HUES64 (cell line): ENCODE measurements around the gene WDCP. TPM values are rescaled to one million over a fixed set of nuclear protein-coding genes. Genes with fewer than 3 reads are reported as not detected.
A peak's percentile ranks its signal among the peaks of the same experiment; 100 is the strongest.
"Not testable (repeated sequence)": the region's sequence is repeated elsewhere in the genome, so short reads cannot be mapped to it uniquely, and the experiment has no call there.

Source experiments
- H3K27ac ChIP-seq: 2 replicates; pipeline ENCODE4 v1.7.0; 2013; ENCODE audit warnings: low read depth, low read length, inconsistent platforms
- H3K27me3 ChIP-seq: 2 replicates; pipeline ENCODE4 v1.6.1; 2013; ENCODE audit warnings: mild to moderate bottlenecking, low read length; ENCODE audit not compliant: insufficient read depth
- H3K36me3 ChIP-seq: 2 replicates; pipeline ENCODE4 v1.6.1; 2013; ENCODE audit warnings: mild to moderate bottlenecking, low read length; ENCODE audit not compliant: insufficient read depth
- H3K4me1 ChIP-seq: 2 replicates; pipeline ENCODE4 v1.6.1; 2013; ENCODE audit warnings: mild to moderate bottlenecking, low read length, moderate library complexity; ENCODE audit not compliant: insufficient read depth
- H3K4me3 ChIP-seq: 2 replicates; pipeline ENCODE4 v1.5.1; 2013; ENCODE audit warnings: mild to moderate bottlenecking, low read length, moderate library complexity
- H3K9ac ChIP-seq: 2 replicates; pipeline ENCODE4 v1.6.1; 2013; ENCODE audit warnings: mild to moderate bottlenecking, low read depth, low read length
- H3K9me3 ChIP-seq: 2 replicates; pipeline ENCODE4 v1.6.1; 2013; ENCODE audit warnings: low read depth, low read length; ENCODE audit not compliant: insufficient read depth
- WGBS: fragments of 150-250, 120-280 bp; methylation state at CpG from one replicate; pipeline ENCODE4 v1.1.7; 2013; ENCODE audit warnings: missing lambda C conversion rate; 5-methylcytosine and 5-hydroxymethylcytosine counted together
- polyA plus RNA-seq, 2 experiments: library from polyadenylated mRNA; stranded (reverse); fragments of 50-300 nt; gene quantifications; one replicate each; pipeline ENCODE4 v1.2.3, GENCODE V29; 2013

Gene WDCP, protein sequence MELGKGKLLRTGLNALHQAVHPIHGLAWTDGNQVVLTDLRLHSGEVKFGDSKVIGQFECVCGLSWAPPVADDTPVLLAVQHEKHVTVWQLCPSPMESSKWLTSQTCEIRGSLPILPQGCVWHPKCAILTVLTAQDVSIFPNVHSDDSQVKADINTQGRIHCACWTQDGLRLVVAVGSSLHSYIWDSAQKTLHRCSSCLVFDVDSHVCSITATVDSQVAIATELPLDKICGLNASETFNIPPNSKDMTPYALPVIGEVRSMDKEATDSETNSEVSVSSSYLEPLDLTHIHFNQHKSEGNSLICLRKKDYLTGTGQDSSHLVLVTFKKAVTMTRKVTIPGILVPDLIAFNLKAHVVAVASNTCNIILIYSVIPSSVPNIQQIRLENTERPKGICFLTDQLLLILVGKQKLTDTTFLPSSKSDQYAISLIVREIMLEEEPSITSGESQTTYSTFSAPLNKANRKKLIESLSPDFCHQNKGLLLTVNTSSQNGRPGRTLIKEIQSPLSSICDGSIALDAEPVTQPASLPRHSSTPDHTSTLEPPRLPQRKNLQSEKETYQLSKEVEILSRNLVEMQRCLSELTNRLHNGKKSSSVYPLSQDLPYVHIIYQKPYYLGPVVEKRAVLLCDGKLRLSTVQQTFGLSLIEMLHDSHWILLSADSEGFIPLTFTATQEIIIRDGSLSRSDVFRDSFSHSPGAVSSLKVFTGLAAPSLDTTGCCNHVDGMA
- polyA plus RNA-seq (2013, experiment 1 of 2), result 17.7 TPM
- polyA plus RNA-seq (2013, experiment 2 of 2), result 17.6 TPM

DNA sequence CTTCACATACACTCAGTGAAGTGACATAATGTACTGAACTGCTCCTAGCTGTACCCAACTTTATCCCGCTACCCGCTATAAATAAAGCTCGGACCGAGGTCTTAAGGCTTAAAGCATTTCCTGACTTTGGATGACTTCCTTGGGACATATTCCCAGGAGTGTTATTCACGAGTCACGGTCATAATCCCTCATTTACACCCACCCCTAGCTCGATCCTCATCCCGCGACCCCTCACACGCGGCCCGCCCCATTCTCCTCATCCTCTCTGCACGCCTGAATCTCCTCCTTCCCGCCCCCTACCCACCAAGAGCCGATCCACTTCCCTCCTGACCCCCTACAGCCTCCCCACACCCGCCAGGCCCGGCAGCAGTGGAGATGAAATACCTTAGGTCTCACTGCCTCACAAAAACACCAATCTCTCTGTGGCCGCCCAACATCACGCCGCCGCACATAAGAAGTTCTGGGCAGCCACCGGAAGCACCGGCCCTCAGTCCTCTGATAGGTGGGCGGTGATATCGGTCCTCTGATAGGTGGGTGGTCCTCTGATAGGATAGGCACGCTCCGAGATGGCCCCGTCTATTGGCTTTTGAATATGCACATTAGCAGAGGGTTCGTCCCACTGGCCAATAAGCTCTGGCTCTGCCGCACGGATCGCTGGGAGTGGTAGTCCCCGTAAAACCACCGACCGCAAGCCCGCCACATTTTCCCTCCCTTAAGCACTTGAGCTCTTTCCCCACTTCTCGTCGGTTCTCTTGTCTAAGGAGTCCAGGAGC is at the start of gene WDCP:
Gene WDCP, minus strand, starts transcription at position 462 of the 773 bp plus-strand sequence. CDS start 7,897 bp downstream, outside the sequence.
- Histone ChIP-seq H3K36me3 (peaks cover 7% of the 10 kb centered on the region), H3K4me3 (peak within 1 kb of the TSS; percentile 89), H3K27me3 (no peaks in the 10 kb centered on the region), H3K9ac (peak within 1 kb of the TSS; percentile 71), H3K27ac (peak within 1 kb of the TSS; percentile 37; the same call in 1 of the 2 replicates), H3K4me1 (peaks cover 10% of the 10 kb centered on the region), H3K9me3 (no peaks in the 10 kb centered on the region)
- under 1% methylated on average over 38 of the region's 38 CpGs for WGBS

DNA sequence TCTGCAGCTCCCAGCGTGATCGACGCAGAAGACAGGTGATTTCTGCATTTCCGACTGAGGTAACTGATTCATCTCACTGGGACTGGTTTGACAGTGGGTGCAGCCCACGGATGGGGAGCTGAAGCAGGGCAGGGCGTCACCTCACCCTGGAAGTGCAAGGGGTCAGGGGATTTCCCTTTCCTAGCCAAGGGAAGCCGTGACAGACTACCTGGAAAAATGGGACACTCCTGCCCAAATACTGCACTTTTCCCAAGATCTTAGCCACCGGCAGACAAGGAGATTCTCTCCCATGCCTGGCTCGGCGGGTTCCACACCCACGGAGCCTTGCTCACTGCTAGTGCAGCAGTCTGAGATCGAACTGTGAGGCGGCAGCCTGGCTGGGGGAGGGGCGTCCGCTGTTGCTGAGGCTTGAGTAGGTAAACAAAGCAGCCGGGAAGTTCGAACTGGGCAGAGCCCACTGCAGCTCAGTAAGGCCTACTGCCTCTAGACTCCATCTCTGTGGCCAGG is 48.0 kb upstream of the WDCP start:
- H3K9ac ChIP-seq, result peak overlapping the region; percentile 54
- WGBS, result 50% methylated on average over 17 of the region's 17 CpGs
- H3K27ac ChIP-seq, H3K9me3 ChIP-seq, H3K27me3 ChIP-seq, H3K36me3 ChIP-seq, H3K4me1 ChIP-seq: not testable (repeated sequence)
- peak overlapping the region; percentile 31 for H3K4me3 ChIP-seq

DNA sequence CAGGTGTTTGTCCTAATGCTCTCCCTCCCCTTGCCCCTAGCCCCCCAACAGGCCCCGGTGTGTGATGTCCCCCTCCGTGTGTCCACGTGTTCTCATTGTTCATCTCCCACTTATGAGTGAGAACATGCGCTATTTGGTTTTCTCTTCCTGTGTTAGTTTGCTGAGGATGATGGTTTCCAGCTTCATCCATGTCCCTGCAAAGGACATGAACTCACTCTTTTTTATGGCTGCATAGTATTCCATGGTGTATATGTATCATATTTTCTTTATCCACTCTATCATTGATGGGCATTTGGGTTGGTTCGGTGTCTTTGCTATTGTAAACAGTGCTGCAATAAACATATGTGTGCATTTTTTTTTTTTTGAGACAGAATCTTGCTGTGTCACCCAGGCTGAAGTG is 46.1 kb upstream of the WDCP start:
- not testable (repeated sequence) for H3K4me1 ChIP-seq, H3K4me3 ChIP-seq, H3K27ac ChIP-seq, H3K36me3 ChIP-seq, H3K9ac ChIP-seq, H3K9me3 ChIP-seq, H3K27me3 ChIP-seq
- WGBS, result 93% methylated on average over 5 of the region's 5 CpGs

DNA sequence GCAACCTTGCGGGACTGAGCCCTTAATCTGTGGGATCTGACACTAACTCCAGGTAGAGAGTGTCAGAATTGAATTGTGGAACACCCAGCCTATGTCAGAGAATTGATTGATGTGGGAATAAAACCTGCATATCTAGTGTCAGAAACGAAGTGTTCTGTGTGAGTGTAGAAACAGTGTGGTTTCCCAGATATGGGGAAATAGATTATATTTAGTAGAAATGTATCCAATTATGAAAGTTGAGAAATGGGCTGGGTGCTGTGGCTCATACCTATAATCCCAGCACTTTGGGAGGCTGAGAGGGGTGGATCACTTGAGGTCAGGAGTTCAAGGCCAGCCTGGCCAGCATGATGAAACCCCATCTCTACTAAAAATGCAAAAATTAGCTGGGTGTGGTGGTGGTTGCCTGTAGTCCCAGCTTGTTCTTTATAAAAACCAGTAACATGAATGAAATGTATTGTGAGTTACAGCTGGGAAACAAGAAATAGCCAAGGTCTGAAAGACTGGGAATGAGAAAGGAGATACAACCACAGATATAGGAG is 41.7 kb upstream of the WDCP start:
- Histone ChIP-seq H3K4me3 (no peak overlapping the region), H3K27me3 (no peaks in the 10 kb centered on the region), H3K27ac (no peak overlapping the region), H3K4me1 (no peaks in the 10 kb centered on the region), H3K9me3 (no peaks in the 10 kb centered on the region), H3K9ac (no peak overlapping the region), H3K36me3 (no peaks in the 10 kb centered on the region)
- 97% methylated on average over 2 of the region's 2 CpGs for WGBS

DNA sequence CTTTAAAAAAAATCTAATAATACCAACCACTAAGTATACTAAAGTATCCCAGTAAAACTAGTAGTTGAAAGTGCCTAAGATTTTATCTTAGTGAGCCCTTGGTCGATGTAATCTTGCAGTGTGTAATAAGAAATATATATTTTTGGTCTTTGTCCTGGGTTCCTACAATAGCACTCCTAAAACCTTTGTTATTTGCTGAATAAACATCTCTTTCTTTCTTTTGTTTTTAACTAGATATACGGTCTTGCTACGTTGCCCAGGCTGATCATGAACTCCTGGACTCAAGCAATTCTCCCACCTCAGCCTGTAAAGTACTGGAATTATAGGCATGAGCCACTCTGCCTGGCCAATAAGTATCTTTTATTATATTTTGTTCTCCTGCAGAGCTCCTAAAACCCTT is 39.8 kb upstream of the WDCP start:
- Histone ChIP-seq H3K4me3 (no peak overlapping the region), H3K27ac (no peak overlapping the region), H3K9me3 (no peaks in the 10 kb centered on the region), H3K4me1 (peaks cover 9% of the 10 kb centered on the region), H3K36me3 (peaks cover 11% of the 10 kb centered on the region), H3K27me3 (no peaks in the 10 kb centered on the region), H3K9ac (no peak overlapping the region)
- 94% methylated on average over 2 of the region's 3 CpGs for WGBS

DNA sequence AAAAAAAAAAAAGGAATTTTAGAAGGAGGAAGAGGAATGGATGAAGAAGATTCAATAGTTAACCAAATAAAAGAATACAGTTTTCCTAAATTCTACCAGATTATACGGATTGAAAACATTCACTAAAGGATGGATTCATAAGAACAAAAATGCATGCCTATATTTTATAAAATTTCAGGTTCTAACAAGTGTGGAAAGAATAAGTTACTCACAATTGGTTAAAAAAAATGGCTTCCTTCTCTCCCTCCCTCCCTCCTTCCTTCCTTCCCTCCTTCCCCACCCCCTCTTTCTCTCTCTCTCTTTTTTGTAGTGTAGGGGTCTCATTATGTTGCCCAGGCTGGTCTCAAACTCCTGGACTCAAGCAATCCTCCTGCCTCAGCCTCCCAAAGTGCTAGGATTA is 39.0 kb upstream of the WDCP start:
- no CpG with 5 or more reads among the region's 1 CpG for WGBS
- no peak overlapping the region for H3K27ac ChIP-seq
- H3K4me3 ChIP-seq, result no peak overlapping the region
- no peaks in the 10 kb centered on the region for H3K27me3 ChIP-seq
- H3K36me3 ChIP-seq, result peaks cover 13% of the 10 kb centered on the region
- H3K9ac ChIP-seq, result no peak overlapping the region
- H3K9me3 ChIP-seq, result no peaks in the 10 kb centered on the region
- H3K4me1 ChIP-seq, result peaks cover 9% of the 10 kb centered on the region

DNA sequence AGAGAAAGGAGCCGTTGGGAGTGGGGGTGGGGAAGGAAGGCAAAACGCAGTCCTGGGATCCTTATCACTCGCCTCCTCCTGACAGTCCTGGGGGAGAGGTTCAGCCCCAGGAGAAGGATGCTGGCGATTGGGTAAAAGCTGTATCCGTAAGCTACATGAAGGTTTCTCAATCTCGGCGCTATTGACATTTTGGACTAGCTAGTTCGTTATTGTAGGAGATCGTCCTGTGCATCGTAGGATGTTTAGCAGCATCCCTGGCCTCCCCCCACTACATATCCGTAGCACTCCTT is 38.0 kb upstream of the WDCP start:
- 47% methylated on average over 11 of the region's 11 CpGs for WGBS
- Histone ChIP-seq H3K27me3 (no peaks in the 10 kb centered on the region), H3K27ac (peak overlapping the region; percentile 99), H3K9ac (peak overlapping the region; percentile 94), H3K9me3 (no peaks in the 10 kb centered on the region), H3K36me3 (peaks cover 20% of the 10 kb centered on the region), H3K4me1 (peaks cover 9% of the 10 kb centered on the region), H3K4me3 (peak overlapping the region; percentile 79)

DNA sequence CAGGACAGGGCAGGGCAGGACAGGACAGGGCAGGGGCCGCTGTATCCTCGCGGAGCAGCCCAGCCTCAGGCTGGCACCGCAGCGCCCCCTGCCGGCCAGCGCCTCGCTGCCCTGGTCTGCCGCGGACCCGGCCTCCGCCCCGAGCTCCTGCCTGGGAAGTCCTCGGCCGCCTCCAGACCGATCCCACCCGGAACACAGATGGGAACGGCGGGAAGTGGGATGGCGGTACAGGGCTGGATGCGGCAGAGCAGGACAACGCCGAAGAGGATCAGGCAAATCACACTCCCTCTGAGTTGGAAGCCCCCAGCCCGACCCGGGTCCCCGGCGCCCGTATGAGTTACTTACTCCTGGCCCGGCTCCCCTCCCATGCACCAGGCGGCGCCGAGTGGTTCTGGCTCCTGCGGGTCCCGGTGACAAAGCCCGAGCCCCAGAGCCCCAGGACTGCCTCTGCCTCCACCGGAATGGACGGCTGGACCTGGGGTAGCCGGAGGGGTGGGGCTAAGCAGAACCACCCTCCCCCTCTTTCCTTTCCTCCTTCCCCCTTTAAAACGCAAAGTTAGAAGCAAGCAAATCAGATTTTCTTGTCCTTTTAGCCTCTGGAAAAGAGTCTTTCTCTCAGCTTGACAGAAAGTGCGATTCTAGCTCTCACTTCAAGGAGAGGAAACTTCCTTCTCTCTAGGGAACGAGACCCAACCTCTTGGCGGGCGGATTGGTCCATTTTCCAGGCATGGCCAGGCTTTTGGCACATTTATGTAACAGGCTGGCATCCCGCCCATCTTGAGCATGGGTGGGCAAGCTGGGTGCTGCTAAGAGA is 37.4 kb upstream of the WDCP start, which contains the start of gene TP53I3:
Gene TP53I3, minus strand, starts transcription at position 449 of the 814 bp plus-strand sequence. CDS start 508 bp downstream, outside the sequence.
- H3K4me3 ChIP-seq, result peak within 1 kb of the TSS; percentile 79
- H3K27me3 ChIP-seq, result no peaks in the 10 kb centered on the region
- peaks cover 24% of the 10 kb centered on the region for H3K36me3 ChIP-seq
- H3K9ac ChIP-seq, result peak within 1 kb of the TSS; percentile 94
- 2% methylated on average over 44 of the region's 44 CpGs for WGBS
- H3K27ac ChIP-seq, result peak within 1 kb of the TSS; percentile 99
- no peaks in the 10 kb centered on the region for H3K9me3 ChIP-seq
- peaks cover 9% of the 10 kb centered on the region for H3K4me1 ChIP-seq

DNA sequence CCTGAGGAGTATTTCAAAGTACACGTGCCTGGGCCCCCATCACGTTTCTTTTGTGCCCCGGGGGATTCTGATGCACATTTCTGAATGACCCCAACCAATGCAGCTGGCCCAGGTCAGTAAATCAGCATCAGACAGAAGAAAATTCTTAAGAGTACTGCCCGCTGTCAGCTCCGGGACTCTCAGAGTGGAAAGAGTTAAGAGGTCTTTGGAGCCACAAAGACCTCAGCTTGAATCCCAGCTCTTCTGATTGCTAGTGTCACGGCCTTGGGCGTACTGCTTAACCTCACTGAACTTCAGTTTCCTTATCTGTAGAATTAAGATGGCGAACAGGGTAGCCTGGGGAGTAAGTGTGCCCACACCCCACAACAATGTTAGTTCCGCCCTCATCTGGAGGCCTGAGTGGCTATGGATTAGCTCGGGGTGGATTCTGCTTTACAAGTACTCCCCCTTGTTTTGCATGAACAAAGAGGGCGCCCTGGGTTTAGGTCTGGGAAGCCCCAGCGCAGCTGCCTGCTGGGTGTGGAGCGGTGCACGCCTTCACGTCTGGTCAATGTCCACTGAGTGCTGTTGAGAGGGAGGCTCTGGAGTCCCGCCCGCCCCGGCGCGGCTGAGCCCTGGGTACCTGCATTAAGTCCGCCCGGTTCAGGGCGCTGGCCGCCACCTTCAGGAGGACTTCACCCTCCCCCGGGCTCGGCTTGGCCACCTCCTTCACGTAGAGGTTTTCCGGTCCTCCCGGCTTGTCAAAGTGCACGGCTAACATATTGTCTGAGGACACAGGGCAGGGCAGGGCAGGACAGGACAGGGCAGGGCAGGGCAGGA is 36.6 kb upstream of the WDCP start:
- H3K27ac ChIP-seq, result peak overlapping the region; percentile 99
- peak overlapping the region; percentile 94 for H3K9ac ChIP-seq
- H3K4me3 ChIP-seq, result peak overlapping the region; percentile 79
- no peaks in the 10 kb centered on the region for H3K27me3 ChIP-seq
- no peaks in the 10 kb centered on the region for H3K9me3 ChIP-seq
- 6% methylated on average over 29 of the region's 30 CpGs for WGBS
- peaks cover 9% of the 10 kb centered on the region for H3K4me1 ChIP-seq
- peaks cover 32% of the 10 kb centered on the region for H3K36me3 ChIP-seq
